NCI-H1436 treated with DMSO at 0.1 percent for 48 hours (cell line): ENCODE measurements around the gene COCH.
"Not testable (repeated sequence)": the region's sequence is repeated elsewhere in the genome, so short reads cannot be mapped to it uniquely, and the experiment has no call there.

ENCODE experiments used
- DNase-seq: peaks from one replicate; lab custom pipeline; 2025; lab: John Stamatoyannopoulos, UW

Gene COCH

GRCh38 chr14:30928462-30928861, 54.1 kb downstream of the COCH start:
- DNase-seq: no peak

- DNase-seq: not testable (repeated sequence)
These were observed 59.6 kb downstream of the COCH start for GRCh38 chr14:30933937-30934336.

GRCh38 chr14:30935445-30935844, 61.1 kb downstream of the COCH start:
- no peak for DNase-seq

GRCh38 chr14:30938617-30939016, 64.3 kb downstream of the COCH start:
- no peak for DNase-seq
